Activated CD4-positive, CD25-positive, alpha-beta regulatory T cell treated with anti-CD3 and anti-CD28 coated beads, Interleukin-2, amount 50 U/mL, for 16 hours (primary cell): ENCODE results near the gene MPV17L.
"Not testable (repeated sequence)": the region's sequence is repeated elsewhere in the genome, so short reads cannot be mapped to it uniquely, and the experiment has no call there.

ENCODE experiments used
- DNase-seq: peaks from one replicate; pipeline ENCODE4 v3.0.0-alpha.2; 2020; ENCODE audit warnings: low read depth, low spot score

The MPV17L gene

DNA sequence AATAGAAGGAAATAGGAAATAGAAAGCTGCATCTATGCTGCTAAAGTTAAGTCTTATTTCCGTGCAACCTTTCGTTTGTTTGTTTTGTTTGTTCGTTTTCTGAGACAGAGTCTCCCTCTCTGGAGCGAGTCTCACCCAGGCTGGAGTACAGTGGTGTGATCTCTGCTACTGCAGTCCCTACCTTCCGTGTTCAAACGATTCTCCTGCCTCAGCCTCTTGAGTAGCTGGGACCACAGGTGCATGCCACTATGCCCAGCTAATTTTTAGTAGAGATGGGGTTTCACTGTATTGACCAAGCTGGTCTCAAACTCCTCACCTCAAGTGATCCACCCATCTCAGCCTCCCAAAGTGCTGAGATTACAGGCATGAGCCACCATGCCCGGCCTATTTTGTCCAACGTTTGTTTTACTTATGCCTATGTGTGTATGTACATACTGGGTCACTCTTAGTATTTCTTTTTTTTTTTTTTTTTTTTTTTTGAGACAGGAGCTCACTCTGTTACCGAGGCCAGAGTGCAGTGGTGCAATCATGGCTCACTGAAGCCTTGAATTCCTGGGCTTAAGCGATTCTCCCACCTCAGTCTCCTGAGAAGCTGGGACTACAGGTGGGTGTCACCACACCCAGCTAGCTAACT lies 55.7 kb downstream of the MPV17L start:
- no peak for DNase-seq

DNA sequence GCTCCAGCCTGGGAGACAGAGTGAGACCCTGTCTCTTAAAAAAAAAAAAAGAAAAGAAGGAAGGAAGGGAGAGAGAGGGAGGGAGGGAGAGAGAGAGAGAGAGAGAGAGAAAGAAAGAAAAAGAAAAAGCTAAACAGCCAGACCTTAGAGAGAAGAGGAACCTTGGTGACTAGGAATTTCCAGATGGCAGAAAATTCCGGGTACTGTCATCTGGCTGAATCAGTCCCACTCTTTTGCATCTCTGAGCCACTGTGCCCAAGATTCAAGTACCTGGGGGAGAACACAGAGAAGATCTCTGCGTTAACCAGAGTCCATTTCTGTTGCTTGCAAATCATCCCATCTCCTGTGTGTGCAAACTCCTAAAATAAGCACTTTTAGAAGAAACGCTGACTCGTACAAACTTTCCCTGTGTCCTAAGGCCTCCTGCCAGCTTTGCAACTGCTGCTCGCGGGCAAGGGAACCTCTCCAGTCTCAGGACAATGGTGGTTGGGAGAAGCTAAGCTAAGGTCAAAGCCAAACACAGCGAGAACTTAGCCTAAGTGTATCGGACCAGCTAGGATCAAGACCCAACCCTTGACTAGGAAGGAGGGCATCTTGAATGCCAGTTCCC lies 56.8 kb downstream of the MPV17L start:
- no peak for DNase-seq

DNA sequence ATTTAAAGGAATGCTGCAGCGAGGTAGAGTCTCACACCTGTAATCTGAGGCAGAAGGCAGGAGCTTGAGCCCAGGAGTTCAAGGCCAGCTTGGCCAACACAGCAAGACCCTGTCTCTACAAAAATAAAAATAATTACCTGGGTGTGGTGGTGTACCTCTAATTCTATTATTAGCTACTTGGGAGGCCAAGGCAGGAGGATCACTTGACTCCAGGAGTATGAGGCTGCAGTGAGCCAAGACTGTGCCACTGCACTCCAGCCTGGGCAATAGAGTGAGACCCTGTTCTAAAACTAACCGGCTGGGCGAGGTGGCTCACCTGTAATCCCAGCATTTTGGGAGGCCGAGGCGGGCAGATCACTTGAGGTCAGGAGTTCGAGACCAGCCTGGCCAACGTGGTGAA lies 57.7 kb downstream of the MPV17L start:
- DNase-seq: not testable (repeated sequence)

DNA sequence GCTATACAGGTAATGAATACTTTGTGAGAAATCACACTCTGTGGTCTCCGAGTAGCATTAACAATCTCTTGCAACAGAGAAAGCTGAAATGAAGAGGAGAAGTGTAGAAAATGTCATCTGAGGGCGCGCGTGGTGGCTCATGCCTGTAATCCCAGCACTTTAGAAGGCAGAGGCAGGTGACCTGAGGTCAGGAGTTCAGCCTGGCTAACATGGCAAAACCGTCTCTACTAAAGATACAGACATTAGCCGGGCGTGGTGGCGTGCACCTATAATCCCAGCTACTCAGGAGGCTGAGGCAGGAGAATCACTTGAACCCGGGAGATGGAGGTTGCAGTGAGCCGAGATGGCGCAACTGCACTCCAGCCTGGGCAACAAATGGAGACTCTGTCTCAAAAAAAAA lies 59.4 kb downstream of the MPV17L start:
- DNase-seq: not testable (repeated sequence)

DNA sequence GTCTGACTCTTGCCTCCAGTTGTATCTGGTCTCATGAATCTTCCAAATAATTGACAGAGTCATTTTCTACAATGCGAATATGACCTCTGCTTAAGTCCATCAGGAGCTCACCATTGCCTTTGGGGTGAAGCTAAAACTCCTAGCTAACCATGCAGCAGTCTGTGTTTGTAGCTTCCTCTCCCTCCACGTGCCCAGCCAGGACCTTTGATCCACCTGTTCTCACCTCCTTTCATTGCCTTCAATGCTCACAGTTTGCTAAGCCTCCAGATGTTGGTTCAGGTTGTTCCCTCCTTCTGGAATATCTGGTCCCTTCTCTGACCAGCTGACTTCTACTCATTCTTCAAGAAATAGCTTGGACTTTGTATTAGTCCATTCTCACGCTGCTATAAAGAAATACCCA lies 61.8 kb downstream of the MPV17L start:
- DNase-seq: no peak

DNA sequence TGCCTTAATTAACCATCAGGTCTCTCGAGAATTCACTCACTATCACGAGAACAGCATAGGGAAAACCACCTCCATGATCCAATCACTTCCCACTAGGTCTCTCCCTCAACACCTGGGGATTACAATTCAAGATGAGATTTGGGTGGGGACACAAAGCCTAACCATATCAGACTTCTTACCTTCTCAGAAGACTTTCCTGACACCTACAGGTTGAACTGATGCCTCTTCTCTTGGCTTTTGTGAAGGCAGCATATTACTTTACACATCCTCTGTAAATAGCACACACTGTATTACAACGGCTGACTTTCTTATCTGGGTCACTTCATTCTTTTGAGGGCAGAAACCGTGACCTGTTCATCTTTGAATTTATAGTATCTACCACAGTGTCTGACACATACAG lies 62.4 kb downstream of the MPV17L start:
- no peak for DNase-seq

DNA sequence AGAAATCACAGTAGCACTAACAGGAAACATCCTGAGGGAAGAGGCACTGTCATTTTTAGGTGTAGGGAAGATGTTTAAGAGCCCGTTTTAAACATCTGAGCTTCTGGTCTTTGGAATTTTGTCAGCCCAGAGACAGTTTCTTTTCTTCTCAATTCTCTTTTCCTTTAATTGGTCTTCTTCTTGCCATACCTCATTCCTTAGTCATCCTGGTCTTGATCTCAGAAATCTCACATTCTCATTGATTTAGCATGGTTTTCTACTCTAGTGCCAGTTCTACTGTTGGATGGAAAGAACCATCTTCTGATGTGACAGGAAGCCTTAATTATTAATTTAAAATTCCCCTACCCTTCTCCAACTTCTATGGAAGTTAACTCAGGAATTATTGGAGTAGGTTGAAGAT lies 64.2 kb downstream of the MPV17L start:
- no peak for DNase-seq

DNA sequence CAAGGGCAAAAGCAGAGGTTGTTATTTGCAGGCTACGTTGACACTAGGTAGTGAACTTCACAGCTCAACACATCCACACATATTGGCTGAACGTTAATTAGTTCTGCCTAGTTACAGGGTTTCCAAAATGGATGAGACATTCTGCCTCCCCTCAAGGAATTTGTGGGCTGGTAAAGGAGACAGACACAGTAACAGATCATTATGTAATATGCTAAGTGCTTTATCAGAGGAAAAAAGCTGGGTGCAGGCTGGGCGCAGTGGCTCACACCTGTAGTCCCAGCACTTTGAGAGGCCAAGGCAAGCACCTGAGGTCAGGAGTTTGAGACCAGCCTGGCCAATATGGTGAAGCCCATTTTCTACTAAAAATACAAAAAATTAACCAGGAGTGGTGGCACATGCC lies 65.0 kb downstream of the MPV17L start:
- no peak for DNase-seq

DNA sequence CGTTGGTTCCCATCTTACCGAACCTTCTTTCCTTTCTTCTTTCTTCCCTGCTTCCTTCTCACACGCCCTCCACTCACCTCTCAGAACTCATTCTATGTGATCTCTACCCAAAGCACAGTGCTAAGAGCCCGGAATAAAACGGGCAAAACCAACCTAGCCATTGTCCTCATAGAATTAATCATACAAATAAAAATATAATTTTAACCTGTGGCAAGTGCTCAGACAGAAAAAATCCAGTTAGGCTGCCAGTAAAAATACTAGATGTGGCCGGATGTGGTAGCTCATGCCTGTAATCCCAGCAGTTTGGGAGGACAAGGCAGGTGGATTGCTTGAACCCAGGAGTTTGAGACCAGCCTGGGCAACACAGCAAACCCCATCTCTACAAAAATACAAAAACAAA lies 65.8 kb downstream of the MPV17L start:
- DNase-seq: no peak
